Measurements from ENCODE around the gene RALGPS1.

RALGPS1 gene

DNA sequence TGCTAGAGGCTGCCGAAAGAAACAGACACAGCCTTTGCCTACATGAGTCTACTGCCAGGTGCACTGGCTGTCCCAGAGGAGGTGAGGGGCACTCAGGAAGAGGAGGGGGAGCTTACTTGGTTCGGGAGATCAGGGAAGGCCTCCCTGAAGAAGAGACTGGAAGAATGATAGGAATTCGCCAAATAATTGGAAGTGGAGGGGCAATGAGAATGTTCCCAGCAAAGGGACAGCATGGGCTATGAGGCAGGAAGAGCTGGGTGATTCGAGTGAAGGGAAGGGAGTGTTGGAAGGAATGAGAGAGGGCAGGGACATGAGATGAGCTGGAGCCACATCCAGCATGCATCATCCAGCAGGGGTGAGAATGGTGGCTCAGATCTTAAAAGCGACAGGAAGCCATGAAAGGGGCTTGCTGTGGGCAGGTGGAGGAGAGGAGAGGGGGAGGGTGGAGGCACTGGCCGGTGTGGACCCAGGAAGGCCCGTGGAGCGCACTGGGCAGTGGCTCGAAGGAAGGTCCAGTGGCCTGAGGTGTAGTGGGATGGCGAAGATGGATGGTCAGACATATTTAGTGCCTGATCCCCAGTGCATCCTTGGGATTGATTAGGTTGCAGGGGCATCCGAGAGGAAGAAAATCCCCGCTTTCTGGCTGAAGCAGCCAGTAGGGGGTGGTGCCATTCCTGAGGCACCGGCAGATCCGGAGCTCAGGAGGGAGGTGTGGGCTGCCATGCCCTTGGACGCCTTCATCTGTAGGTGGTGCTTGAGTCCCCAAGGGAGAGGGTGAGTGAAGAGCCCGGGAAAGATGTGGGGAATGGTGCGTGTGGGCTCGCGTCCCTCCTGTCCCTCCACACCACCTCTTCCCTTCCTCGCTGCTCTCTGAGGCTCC, 296.5 kb downstream of the RALGPS1 start:
- DNase-seq: no peak

- no peak for DNase-seq
Observed at GRCh38 chr9:127211983-127212382, 297.4 kb downstream of the RALGPS1 start.

DNA sequence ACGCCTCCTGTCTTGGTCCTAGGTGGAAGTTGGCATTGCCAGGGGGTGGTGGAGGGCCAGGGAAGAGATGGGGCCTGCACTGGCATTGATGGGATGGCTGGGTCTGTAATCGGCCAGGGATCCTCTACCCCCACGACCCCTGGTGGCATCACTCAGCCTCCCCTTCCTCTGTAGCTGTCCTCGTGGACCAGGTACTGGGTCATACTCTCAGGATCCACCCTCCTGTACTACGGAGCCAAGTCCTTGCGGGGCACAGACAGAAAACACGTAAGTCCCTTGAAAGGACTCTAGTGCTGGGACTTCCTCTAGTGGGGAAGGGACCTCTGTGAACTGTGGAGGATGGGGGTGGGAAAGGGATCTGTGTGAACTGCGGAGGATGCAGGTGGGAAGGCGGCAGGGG, 297.9 kb downstream of the RALGPS1 start:
- no peak for DNase-seq

DNA sequence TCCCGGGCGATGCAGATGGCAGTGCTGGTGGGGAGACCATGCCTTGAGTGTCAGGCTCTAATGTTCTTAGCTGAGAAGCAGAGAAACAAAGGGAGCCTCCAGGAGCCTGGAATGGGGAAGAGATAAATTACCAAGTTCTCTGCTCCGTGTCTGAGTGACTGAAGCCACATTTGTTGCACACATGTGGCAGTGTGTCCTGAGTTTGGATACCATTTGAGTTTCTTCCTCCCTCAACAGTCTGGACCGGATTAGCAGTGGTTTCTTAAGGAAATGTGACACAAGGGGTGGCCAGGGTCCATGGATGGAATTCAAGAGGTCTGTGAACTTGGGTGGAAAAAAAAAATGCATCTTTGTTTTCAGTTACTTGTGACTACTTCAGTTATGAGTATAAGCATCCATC, 299.3 kb downstream of the RALGPS1 start:
- DNase-seq: no peak

GRCh38 chr9:127214421-127215267, 300.1 kb downstream of the RALGPS1 start:
- no peak for DNase-seq

GRCh38 chr9:127215268-127216209, 301.0 kb downstream of the RALGPS1 start:
- DNase-seq: no peak

DNA sequence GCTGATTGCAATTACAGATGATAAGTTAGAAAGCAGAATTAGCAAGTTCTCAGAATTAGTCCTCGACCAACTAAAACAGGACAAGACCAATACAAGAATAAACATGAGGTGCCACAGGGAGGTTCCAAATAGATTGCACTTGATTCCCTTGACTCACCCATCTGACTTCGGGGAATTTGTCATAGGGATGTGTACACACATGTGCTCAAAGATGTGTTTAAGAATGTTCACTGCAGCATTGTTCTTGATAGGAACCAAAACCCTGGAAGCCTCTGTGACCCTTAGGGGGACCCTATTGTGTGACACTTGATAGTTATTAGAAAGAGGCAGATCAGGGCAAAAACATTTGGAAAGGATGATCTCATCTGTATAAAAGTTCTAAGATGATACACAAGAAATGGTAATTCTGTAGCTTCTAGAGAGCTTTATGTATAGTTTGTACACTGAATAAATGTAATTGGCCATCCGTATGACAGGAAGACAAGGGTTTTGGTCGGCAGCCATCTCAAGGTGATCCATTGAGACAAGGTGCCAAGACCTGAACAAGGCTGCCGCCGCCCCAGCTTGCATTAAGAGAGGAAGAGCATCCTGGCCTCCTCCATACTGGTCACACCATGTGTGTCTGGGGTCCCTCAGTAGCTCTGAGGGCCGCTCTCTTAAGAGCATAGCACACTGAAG, 301.8 kb downstream of the RALGPS1 start:
- DNase-seq: no peak

GRCh38 chr9:127216888-127217217, 302.3 kb downstream of the RALGPS1 start:
- no peak for DNase-seq

DNA sequence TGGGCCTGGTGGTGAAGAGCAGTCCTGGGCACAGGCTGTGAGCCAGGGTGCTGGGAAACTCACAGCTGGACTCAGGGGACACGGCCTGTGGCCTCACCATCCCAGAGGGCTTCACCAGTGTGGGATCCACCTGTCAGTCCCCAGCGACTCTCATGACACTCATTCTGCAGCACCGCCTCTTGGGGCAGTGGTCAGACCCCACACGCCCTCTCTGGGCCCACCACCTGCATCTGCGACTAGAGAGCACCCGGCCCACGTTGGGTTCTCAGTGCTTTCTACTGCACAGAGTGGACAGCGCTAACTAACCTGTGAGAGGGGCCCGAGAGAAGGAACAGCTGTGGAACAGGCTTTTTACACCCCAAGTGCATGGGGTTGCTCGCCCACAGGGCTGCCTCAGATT, 304.2 kb downstream of the RALGPS1 start:
- no peak for DNase-seq

DNA sequence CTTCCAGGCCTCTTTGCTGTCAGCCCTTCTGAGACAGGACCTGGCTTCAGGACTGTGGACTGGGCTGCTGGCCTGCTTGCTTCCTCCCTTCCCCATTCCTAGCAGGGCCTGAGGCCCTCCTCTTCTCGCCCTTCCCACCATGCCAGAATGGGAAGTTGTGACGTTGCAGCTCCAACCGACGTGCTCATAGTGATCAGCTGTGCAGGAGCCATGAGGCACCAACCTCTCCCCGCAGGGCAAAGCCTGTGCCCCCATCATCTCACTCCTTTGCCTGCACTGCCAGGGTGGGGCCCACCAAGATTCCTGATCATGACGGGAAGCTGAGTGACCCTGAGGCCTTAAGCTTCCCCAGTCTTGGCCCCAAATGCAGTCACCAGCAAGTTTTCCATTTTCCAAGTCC, 304.9 kb downstream of the RALGPS1 start:
- DNase-seq: no peak

DNA sequence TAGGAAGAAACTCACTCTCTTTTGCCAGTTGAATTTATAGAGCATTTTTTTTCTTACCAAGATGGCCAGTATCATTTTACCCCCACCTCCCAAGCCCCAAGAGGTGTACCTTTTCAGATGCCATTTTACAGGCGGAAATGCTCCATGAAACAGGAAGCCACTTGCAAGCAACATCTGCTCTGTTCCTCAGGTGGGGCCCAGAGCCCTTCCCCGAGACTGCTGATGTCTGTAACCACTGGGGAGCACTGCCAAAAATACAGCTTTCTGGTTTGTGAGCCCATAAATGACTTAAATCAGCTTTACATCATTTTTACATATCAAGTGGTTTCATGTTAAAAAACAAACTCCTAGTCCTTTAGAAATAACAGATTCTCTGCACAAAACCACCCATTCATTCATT, 307.1 kb downstream of the RALGPS1 start:
- no peak for DNase-seq

DNA sequence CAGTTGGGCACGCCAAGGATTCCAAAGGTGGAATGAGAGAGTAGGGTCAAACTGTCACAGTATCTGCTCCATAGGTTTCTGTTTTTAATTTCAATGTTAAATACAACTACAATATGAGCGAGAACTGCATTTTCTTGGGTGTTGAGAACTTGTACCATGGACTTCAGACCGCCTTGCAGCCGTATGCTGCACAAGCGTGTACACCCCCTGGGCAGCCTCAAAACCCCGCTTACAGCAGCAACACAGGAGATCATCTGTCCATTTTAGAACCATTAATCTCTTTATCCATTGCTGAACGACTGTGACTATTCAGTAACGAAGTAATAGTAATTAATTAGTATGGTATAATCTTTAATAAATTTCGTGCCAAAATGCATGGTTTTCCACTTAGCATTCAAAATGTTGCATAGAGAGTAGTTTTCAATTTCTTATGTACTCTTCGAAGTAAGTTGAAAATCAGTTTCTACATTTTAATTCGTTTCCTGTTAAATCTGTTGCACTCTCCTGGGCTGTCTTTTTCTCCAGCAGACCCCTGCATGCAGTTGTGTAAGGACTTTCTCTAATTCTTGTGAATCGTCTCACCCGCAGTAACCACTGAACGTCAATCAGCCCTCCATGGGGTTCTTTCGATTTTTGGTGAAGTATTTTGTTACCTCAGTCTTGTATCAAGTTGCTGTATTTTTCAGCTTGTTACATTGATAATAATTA, 308.0 kb downstream of the RALGPS1 start:
- DNase-seq: no peak

DNA sequence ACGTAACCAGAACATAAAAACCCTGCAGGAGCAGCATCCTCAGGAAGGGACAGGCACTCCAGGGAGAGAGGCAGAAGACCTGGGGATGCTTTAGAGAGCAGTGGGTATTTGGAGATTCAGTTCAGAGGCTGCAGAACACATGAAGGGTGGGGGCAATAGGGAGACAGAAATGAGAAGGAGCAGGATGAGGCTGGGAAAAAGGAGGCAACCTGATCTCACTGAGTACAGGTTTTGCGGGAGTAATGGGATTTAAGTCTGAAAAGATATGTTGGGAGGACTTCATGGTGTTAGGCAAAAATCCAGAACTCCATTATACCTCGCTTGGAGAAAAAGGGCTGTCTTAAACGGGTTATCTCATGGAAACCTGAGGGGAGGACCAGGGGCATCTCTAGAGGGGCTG, 308.7 kb downstream of the RALGPS1 start:
- DNase-seq: no peak

DNA sequence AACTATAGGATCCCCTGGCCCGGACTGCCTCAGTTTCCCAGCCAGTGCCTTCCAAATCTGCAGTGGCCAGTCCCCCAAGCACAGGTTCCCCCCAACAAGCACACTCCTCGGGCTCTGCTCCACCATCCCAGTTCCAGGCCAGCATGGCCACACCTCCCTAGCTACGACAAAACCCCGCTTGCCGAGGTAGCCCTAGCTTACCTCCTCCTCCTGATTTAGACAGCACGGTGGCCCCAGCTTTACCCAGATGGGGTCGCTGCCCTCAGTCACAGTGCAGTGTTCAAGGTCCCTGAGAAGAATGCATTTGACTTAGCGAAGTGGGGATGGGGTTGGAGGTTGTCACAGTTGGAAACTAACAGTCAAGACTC, 309.2 kb downstream of the RALGPS1 start:
- DNase-seq: no peak

DNA sequence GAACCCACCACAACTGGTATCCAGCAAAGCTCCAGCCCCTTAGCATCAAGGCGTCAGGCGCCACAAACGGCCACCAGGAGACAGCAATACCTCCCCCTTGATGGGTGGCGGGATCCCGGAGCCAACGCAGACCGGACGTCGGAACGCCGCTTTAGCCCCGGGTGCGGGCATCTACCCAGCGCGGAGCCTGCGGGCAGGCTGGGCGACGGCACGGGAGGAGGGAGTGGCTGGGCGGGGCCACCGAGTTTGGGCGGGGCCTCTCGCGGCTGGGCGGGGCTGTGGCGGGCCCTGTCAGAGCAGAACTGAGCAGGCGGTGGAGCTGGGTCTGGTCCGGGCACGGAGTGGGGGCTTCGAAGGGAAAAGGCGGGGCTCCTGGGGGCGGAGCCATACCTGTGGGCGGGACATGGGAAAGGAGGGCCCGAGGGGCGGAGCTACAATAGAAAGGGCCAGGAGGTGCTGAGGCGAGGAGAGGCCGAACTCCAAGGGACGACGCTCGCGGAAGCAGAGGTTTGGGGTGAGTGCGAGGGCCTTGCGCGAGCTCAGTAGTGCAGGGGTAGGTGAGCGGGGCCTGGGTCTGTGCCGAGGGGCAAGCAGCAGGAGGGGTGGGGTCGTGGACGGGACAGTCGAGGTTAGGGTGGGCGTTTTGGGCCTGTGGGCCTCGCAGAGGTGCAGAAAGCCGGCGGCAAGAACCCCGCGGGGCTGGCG, 309.7 kb downstream of the RALGPS1 start:
- peak; percentile 57 for DNase-seq

GRCh38 chr9:127224883-127225739, 310.5 kb downstream of the RALGPS1 start:
- peak; percentile 57 for DNase-seq

- DNase-seq: no peak
Observed at GRCh38 chr9:127225801-127226625, 311.4 kb downstream of the RALGPS1 start.

DNA sequence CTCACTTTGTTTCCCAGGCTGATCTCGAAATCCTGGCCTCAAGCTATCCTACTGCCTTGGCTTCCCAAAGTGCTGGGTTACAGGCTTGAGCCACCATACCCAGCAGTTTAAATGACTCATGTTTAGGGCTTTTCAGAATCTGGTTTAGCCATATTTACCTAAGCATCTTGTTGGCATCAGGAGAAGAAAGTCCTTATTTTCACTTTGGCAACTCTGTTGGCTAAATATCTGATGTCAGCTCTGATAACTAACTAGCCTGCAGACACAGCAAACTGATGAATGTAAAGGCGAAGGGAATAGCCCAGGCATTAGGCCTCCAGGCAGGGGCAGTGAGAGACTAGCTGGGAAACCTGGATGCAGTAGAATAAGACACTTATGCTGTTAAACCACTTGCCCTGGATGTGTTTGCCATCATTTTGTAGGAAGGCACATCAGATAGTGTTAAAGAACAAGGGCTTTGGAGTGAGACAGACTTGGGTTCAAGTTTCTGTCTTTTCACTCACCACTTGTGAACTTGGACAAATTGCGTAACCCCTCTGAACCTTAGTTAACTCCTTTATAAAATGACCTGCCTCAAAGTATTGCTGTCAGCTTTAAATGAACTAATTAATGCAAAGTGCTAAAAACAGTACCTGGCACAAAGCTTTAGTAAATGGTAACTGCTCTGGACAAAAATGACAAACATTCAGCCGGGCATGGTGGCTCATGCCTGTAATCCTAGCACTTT, 315.3 kb downstream of the RALGPS1 start:
- DNase-seq: no peak

DNA sequence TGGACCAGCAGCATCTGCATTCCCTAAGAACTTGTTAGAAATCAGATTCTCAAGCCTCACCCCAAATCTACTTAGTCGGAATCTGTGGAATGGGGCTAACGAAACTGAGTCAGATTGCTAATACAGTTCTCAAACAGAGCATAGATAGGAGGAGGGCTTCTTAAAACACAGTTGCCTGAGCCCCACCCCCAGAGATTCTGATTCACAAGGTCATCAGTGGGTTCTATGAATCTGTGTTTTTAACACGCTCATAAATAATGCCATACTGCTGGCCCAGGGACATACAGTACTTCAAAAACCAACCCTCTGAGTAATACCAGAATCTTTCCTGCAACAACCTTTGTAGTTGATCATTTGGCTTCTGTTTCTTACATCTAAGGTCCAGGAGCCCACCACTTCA, 317.1 kb downstream of the RALGPS1 start:
- DNase-seq: no peak

All from NCI-H446 treated with DMSO at 0.1 percent for 48 hours (cell line).